ENCODE results near the gene PTPRT. TPM values are rescaled to one million over a fixed set of nuclear protein-coding genes. Genes with fewer than 3 reads are reported as not detected.

Gene PTPRT
- total and polyA plus RNA-seq, 2 donors (not counting 1 experiment from before 2014, with no cell fraction given), result not detected

- H3K4me3 ChIP-seq (replicated peaks in 1 of 4; ENCODE audit: control extremely low read depth in 1 of 4, insufficient read depth in 1 of 4, low read depth in 3 of 4, low read length in 4 of 4), result no peak overlapping the region
- H3K4me2 ChIP-seq (ENCODE audit: extremely low read depth, insufficient read depth, low read length), result no peak overlapping the region
- no peaks in the 10 kb centered on the region for H3K36me3 ChIP-seq (ENCODE audit: control insufficient read depth, insufficient read depth, low read length)
- H3K9ac ChIP-seq (ENCODE audit: insufficient read depth, low read length), result no peak overlapping the region
- no peaks in the 10 kb centered on the region for H3K79me2 ChIP-seq (ENCODE audit: control insufficient read depth, insufficient read depth, low read length)
- no peaks in the 10 kb centered on the region for H3K9me3 ChIP-seq (ENCODE audit: control insufficient read depth, insufficient read depth, low read depth, low read length)
- no peak for TF ChIP-seq EZH2 (IDR thresholded peaks at IDR 0.05; ENCODE audit: low read length, missing control alignments)
- TF ChIP-seq, protein P1, sequence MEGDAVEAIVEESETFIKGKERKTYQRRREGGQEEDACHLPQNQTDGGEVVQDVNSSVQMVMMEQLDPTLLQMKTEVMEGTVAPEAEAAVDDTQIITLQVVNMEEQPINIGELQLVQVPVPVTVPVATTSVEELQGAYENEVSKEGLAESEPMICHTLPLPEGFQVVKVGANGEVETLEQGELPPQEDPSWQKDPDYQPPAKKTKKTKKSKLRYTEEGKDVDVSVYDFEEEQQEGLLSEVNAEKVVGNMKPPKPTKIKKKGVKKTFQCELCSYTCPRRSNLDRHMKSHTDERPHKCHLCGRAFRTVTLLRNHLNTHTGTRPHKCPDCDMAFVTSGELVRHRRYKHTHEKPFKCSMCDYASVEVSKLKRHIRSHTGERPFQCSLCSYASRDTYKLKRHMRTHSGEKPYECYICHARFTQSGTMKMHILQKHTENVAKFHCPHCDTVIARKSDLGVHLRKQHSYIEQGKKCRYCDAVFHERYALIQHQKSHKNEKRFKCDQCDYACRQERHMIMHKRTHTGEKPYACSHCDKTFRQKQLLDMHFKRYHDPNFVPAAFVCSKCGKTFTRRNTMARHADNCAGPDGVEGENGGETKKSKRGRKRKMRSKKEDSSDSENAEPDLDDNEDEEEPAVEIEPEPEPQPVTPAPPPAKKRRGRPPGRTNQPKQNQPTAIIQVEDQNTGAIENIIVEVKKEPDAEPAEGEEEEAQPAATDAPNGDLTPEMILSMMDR (conservative IDR thresholded peaks at IDR 0.05 in 1 of 2, IDR thresholded peaks at IDR 0.05 in 1 of 2; ENCODE audit: low read depth in 1 of 2, low read length in 2 of 2), result no peak
- no peak overlapping the region for H2AFZ ChIP-seq (ENCODE audit: low read length)
- H3K27me3 ChIP-seq (ENCODE audit: control insufficient read depth, insufficient read depth, low read length), result no peaks in the 10 kb centered on the region
- no peak for DNase-seq (ENCODE audit: low read depth in 2 of 2)
- no peaks in the 10 kb centered on the region for H4K20me1 ChIP-seq (ENCODE audit: control insufficient read depth, extremely low read depth, insufficient read depth, low read length)
- no peaks in the 10 kb centered on the region for H3K4me1 ChIP-seq (ENCODE audit: control insufficient read depth, extremely low read depth, insufficient read depth, low read length)
- H3K27ac ChIP-seq (ENCODE audit: insufficient read depth, low read length), result no peak overlapping the region
These were observed 1122.1 kb downstream of the PTPRT start for GRCh38 chr20:42067596-42067995.

GRCh38 chr20:42067174-42067573, 1122.5 kb downstream of the PTPRT start:
- H3K27ac ChIP-seq (ENCODE audit: insufficient read depth, low read length), result no peak overlapping the region
- H4K20me1 ChIP-seq (ENCODE audit: control insufficient read depth, extremely low read depth, insufficient read depth, low read length), result no peaks in the 10 kb centered on the region
- H3K36me3 ChIP-seq (ENCODE audit: control insufficient read depth, insufficient read depth, low read length), result no peaks in the 10 kb centered on the region
- H3K4me1 ChIP-seq (ENCODE audit: control insufficient read depth, extremely low read depth, insufficient read depth, low read length), result no peaks in the 10 kb centered on the region
- no peak overlapping the region for H3K9ac ChIP-seq (ENCODE audit: insufficient read depth, low read length)
- TF ChIP-seq EZH2 (IDR thresholded peaks at IDR 0.05; ENCODE audit: low read length, missing control alignments), result no peak
- TF ChIP-seq, protein P1 (conservative IDR thresholded peaks at IDR 0.05 in 1 of 2, IDR thresholded peaks at IDR 0.05 in 1 of 2; ENCODE audit: low read depth in 1 of 2, low read length in 2 of 2), result no peak
- H3K27me3 ChIP-seq (ENCODE audit: control insufficient read depth, insufficient read depth, low read length), result no peaks in the 10 kb centered on the region
- H3K79me2 ChIP-seq (ENCODE audit: control insufficient read depth, insufficient read depth, low read length), result no peaks in the 10 kb centered on the region
- no peaks in the 10 kb centered on the region for H3K9me3 ChIP-seq (ENCODE audit: control insufficient read depth, insufficient read depth, low read depth, low read length)
- H3K4me3 ChIP-seq (replicated peaks in 1 of 4; ENCODE audit: control extremely low read depth in 1 of 4, insufficient read depth in 1 of 4, low read depth in 3 of 4, low read length in 4 of 4), result no peak overlapping the region
- DNase-seq (ENCODE audit: low read depth in 2 of 2), result no peak
- H3K4me2 ChIP-seq (ENCODE audit: extremely low read depth, insufficient read depth, low read length), result no peak overlapping the region
- H2AFZ ChIP-seq (ENCODE audit: low read length), result no peak overlapping the region

- DNase-seq (ENCODE audit: low read depth in 2 of 2), result no peak
- no peaks in the 10 kb centered on the region for H3K27me3 ChIP-seq (ENCODE audit: control insufficient read depth, insufficient read depth, low read length)
- no peak for TF ChIP-seq EZH2 (IDR thresholded peaks at IDR 0.05; ENCODE audit: low read length, missing control alignments)
- TF ChIP-seq, protein P1 (conservative IDR thresholded peaks at IDR 0.05 in 1 of 2, IDR thresholded peaks at IDR 0.05 in 1 of 2; ENCODE audit: low read depth in 1 of 2, low read length in 2 of 2), result no peak
- no peak overlapping the region for H2AFZ ChIP-seq (ENCODE audit: low read length)
- no peak overlapping the region for H3K4me2 ChIP-seq (ENCODE audit: extremely low read depth, insufficient read depth, low read length)
- no peaks in the 10 kb centered on the region for H3K36me3 ChIP-seq (ENCODE audit: control insufficient read depth, insufficient read depth, low read length)
- H3K4me3 ChIP-seq (replicated peaks in 1 of 4; ENCODE audit: control extremely low read depth in 1 of 4, insufficient read depth in 1 of 4, low read depth in 3 of 4, low read length in 4 of 4), result no peak overlapping the region
- no peaks in the 10 kb centered on the region for H4K20me1 ChIP-seq (ENCODE audit: control insufficient read depth, extremely low read depth, insufficient read depth, low read length)
- H3K4me1 ChIP-seq (ENCODE audit: control insufficient read depth, extremely low read depth, insufficient read depth, low read length), result no peaks in the 10 kb centered on the region
- H3K9me3 ChIP-seq (ENCODE audit: control insufficient read depth, insufficient read depth, low read depth, low read length), result no peaks in the 10 kb centered on the region
- no peak overlapping the region for H3K9ac ChIP-seq (ENCODE audit: insufficient read depth, low read length)
- no peak overlapping the region for H3K27ac ChIP-seq (ENCODE audit: insufficient read depth, low read length)
- no peaks in the 10 kb centered on the region for H3K79me2 ChIP-seq (ENCODE audit: control insufficient read depth, insufficient read depth, low read length)
These were observed 1126.6 kb downstream of the PTPRT start for GRCh38 chr20:42063141-42063540.
